K562 (cell line): ENCODE measurements around the gene ID2. TPM values are rescaled to one million over a fixed set of nuclear protein-coding genes. Genes with fewer than 3 reads are reported as not detected.

Experiments used
- CLOCK ChIP-seq: fragments of 250-450 bp; sonication (Bioruptor Pico); IDR thresholded peaks from 2 replicates; pipeline ENCODE4 v1.4.0; 2020; ENCODE audit warnings: mild to moderate bottlenecking, moderate library complexity, borderline replicate concordance
- FIP1L1 ChIP-seq: fragments of 200-400 bp; formaldehyde crosslinking; IDR thresholded peaks from 2 replicates; pipeline ENCODE4 v1.6.1; 2018; ENCODE audit warnings: mild to moderate bottlenecking, low read depth, low read length; ENCODE audit not compliant: poor library complexity, severe bottlenecking
- KDM2B ChIP-seq: fragments of 250-450 bp; sonication (Bioruptor Pico); IDR thresholded peaks from 2 replicates; pipeline ENCODE4 v1.8.0; 2021; ENCODE audit warnings: mild to moderate bottlenecking, moderate library complexity
- KDM4B ChIP-seq, 2 experiments: fragments of 450-650 bp in 1 of 2; sonication (generic) in 1 of 2; IDR thresholded peaks; 2 replicates each; pipeline ENCODE4 v1.6.1; 2016 to 2017; ENCODE audit warnings: borderline replicate concordance in 2 of 2, antibody characterized with exemption in 1 of 2, low read depth in 1 of 2, mild to moderate bottlenecking in 1 of 2
- NRF1 ChIP-seq, 2 experiments: fragments of 450-650 bp; IDR thresholded peaks in 1 of 2; conservative IDR thresholded peaks in 1 of 2; 2 replicates each; pipeline ENCODE4 v1.6.1; 2014; ENCODE audit warnings: mild to moderate bottlenecking in 2 of 2
- SAFB2 ChIP-seq: fragments of 200-400 bp; formaldehyde crosslinking; IDR thresholded peaks from 2 replicates; pipeline ENCODE4 v1.6.1; 2018; ENCODE audit warnings: borderline replicate concordance, low read length, low read depth, moderate library complexity; ENCODE audit not compliant: severe bottlenecking
- SRSF7 ChIP-seq: fragments of 200-400 bp; formaldehyde crosslinking; optimal IDR thresholded peaks from 2 replicates; pipeline ENCODE3; 2017; ENCODE audit warnings: mild to moderate bottlenecking, low read depth, low read length
- TAF7 ChIP-seq: fragments of 450-650 bp; IDR thresholded peaks from 2 replicates; pipeline ENCODE4 v1.6.1; 2016; ENCODE audit warnings: missing genetic modification characterization, missing compliant biosample characterization
- ZNF239 ChIP-seq: fragments of 250-450 bp; sonication (Bioruptor Pico); IDR thresholded peaks from 2 replicates; pipeline ENCODE4 v1.4.0; 2020; ENCODE audit warnings: mild to moderate bottlenecking
- ZNF551 ChIP-seq: fragments of 250-450 bp; sonication (Bioruptor Pico); IDR thresholded peaks from 2 replicates; pipeline ENCODE4 v1.5.0; 2021; ENCODE audit warnings: mild to moderate bottlenecking, moderate library complexity
- polyA plus RNA-seq, 8 experiments: library from polyadenylated mRNA; depleted of rRNA in 4 of 8; stranded (reverse) in 5 of 8; unstranded in 3 of 8; fragments of >200 nt; fragmentation: Nextera tagmentation in 2 of 8; fragmentation: Illumina TruSeq in 1 of 8; extraction: Ambion mirVana in 2 of 8; extraction: Trizol in 1 of 8; gene quantifications; 2 replicates each; pipeline versions ENCODE4 v1.2.1 to v1.2.3, GENCODE V29; 2011 to 2014; ENCODE audit warnings: inconsistent platforms in 1 of 8, missing spikeins in 1 of 8
- total RNA-seq, 7 experiments: library from RNA; depleted of rRNA in 6 of 7; stranded (reverse); fragments of >200 nt in 6 of 7; fragmentation: Illumina TruSeq in 2 of 7; extraction: Trizol in 2 of 7; gene quantifications; 2 replicates each; pipeline versions ENCODE4 v1.2.1 to v1.2.3, GENCODE V29; 2011 to 2021; ENCODE audit warnings: low replicate concordance in 1 of 7
- TF ChIP-seq, protein P1 (sequence below): sonication (generic); formaldehyde crosslinking; IDR thresholded peaks from 2 replicates; pipeline ENCODE4 v1.8.0; 2022; ENCODE audit warnings: missing genetic modification reagents, mild to moderate bottlenecking, borderline replicate concordance
- TF ChIP-seq, protein P2 (sequence below), 2 experiments: fragments of 450-650 bp; IDR thresholded peaks; 2 replicates each; pipeline ENCODE4 v1.6.1; 2016; ENCODE audit warnings: mild to moderate bottlenecking in 2 of 2, borderline replicate concordance in 1 of 2, low read depth in 1 of 2, moderate library complexity in 1 of 2

Gene ID2
- total and polyA plus RNA-seq, 9 of the 15 experiments (the other 6 are each of a cell fraction or from before 2014, with no cell fraction given), result 8.0 to 35.7 (median 16.6) TPM

GRCh38 chr2:8680822-8681760 lies 765 bp upstream of the ID2 start (continued):
- TF ChIP-seq, protein P1, sequence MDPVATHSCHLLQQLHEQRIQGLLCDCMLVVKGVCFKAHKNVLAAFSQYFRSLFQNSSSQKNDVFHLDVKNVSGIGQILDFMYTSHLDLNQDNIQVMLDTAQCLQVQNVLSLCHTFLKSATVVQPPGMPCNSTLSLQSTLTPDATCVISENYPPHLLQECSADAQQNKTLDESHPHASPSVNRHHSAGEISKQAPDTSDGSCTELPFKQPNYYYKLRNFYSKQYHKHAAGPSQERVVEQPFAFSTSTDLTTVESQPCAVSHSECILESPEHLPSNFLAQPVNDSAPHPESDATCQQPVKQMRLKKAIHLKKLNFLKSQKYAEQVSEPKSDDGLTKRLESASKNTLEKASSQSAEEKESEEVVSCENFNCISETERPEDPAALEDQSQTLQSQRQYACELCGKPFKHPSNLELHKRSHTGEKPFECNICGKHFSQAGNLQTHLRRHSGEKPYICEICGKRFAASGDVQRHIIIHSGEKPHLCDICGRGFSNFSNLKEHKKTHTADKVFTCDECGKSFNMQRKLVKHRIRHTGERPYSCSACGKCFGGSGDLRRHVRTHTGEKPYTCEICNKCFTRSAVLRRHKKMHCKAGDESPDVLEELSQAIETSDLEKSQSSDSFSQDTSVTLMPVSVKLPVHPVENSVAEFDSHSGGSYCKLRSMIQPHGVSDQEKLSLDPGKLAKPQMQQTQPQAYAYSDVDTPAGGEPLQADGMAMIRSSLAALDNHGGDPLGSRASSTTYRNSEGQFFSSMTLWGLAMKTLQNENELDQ (CRISPR knock-in tag), result no peak
- no peak for TF ChIP-seq KDM4B (IDR thresholded peaks at IDR 0.05; ENCODE audit: borderline replicate concordance in 2 of 2, low read depth in 1 of 2)
- TF ChIP-seq, protein P2, sequence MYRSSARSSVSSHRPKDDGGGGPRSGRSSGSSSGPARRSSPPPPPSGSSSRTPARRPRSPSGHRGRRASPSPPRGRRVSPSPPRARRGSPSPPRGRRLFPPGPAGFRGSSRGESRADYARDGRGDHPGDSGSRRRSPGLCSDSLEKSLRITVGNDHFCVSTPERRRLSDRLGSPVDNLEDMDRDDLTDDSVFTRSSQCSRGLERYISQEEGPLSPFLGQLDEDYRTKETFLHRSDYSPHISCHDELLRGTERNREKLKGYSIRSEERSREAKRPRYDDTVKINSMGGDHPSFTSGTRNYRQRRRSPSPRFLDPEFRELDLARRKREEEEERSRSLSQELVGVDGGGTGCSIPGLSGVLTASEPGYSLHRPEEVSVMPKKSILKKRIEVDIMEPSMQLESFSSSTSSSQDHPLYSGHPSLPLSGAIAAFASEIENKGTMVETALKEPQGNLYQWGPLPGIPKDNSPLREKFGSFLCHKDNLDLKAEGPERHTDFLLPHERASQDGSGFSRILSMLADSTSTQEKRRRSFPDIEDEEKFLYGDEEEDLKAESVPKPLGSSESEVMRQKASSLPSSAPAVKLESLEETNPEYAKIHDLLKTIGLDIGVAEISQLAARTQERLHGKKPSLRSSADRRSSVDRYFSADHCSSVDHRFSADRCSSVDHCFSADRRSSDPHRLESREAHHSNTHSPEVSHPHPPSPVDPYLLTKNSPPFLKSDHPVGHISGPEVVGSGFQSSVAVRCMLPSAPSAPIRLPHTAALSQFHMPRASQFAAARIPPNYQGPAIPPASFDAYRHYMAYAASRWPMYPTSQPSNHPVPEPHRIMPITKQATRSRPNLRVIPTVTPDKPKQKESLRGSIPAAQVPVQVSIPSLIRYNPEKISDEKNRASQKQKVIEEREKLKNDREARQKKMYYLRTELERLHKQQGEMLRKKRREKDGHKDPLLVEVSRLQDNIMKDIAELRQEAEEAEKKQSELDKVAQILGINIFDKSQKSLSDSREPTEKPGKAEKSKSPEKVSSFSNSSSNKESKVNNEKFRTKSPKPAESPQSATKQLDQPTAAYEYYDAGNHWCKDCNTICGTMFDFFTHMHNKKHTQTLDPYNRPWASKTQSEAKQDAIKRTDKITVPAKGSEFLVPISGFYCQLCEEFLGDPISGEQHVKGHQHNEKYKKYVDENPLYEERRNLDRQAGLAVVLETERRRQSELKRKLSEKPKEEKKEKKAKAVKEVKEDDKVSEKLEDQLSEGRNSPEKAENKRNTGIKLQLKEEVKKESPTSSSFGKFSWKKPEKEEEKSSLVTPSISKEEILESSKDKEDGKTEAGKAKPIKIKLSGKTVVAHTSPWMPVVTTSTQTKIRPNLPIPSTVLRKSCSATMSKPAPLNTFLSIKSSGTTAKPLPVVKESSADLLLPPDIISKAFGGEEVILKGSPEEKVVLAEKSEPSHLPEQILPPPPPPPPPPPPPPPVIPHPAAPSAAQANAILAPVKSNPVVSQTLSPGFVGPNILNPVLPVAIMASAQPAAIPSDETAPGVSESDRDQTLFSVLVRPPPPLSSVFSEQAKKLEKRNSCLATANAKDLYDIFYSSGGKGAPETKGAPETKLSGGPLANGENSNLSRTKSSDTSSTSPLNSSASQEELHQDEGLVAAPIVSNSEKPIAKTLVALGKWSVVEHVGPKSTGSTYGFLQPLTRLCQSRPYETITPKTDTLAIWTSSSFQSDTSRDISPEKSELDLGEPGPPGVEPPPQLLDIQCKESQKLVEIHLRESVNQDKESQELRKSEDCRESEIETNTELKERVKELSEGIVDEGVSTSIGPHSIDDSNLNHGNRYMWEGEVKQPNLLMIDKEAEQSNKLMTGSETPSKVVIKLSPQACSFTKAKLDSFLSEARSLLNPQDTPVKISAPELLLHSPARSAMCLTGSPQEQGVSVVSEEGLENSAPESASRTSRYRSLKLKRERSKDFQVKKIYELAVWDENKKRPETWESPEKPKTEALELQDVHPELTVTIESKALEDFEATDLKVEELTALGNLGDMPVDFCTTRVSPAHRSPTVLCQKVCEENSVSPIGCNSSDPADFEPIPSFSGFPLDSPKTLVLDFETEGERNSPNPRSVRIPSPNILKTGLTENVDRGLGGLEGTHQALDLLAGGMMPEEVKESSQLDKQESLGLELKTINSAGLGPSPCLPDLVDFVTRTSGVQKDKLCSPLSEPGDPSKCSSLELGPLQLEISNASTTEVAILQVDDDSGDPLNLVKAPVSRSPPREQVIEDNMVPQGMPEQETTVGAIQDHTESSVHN (IDR thresholded peaks at IDR 0.05; ENCODE audit: borderline replicate concordance in 1 of 2, low read depth in 1 of 2), result peak in 1 of 2 experiments; percentile 84; a peak in 2 of 4 replicates
- TF ChIP-seq SRSF7, result no peak
- TF ChIP-seq ZNF239 (CRISPR knock-in tag), result no peak
- no peak for TF ChIP-seq SAFB2
- no peak for TF ChIP-seq ZNF551 (CRISPR knock-in tag)
- peak; percentile 53 for TF ChIP-seq NRF1 (conservative IDR thresholded peaks at IDR 0.05 in 1 of 2, IDR thresholded peaks at IDR 0.05 in 1 of 2)
- TF ChIP-seq FIP1L1, result no peak
- no peak for TF ChIP-seq CLOCK (CRISPR knock-in tag)
- TF ChIP-seq TAF7 (tag), result no peak
- TF ChIP-seq KDM2B, result 0 out of 2 replicates have a peak, but pooled peaks have one; percentile 5
